ENCODE data around the gene ARMC2.
"Not testable (repeated sequence)": the region's sequence is repeated elsewhere in the genome, so short reads cannot be mapped to it uniquely, and the experiment has no call there.

Gene ARMC2

DNA sequence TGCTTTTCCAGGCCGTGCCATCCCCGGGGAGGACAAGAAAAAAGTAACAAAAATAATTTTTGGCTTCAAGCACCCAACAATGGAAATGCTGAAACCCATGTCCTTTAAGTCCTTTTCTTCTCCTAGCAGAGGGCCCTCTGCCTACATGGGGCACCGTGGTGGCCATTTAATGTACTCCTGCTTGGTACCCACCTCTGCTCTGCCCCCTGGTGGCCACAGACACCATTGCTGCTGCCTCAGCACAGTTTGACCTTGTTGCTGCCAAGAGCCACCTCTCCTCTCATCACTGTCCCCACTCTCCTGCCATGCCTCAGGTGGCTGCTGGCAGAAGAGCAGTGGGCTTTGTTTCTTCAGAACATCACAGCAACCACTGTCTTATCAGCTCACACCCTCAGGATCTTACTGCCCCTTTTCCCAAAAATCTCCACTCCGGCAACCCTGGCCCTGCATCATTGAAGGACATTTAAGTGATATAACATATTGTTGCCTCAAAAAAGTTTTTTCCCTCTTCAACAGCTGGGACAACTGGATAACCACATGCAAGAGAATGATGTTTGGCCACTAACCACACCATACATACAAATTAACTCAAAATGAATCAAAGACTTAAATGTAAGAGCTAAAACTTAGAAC, 12.9 kb upstream of the ARMC2 start:
- peak; percentile 87 for DNase-seq (ENCODE audit: low spot score)

DNA sequence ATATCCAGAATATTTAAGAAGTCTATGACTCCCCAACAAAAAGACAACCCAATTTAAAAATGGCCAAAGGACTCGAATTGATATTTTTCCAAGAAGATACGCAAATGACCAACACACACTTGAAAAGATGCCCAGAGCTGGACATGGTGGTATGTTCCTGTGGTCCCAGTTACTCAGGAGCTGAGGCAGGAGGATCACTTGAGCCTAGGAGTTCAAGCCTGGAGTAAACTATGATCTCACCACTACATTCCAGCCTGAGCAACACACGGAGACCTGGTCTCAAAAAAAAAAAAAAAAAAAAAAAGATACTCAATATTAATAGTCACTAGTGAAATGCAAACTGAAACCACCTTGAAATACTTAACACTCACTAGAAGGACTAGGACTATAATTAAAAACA, 12.2 kb upstream of the ARMC2 start:
- DNase-seq (ENCODE audit: low spot score) = no peak

DNA sequence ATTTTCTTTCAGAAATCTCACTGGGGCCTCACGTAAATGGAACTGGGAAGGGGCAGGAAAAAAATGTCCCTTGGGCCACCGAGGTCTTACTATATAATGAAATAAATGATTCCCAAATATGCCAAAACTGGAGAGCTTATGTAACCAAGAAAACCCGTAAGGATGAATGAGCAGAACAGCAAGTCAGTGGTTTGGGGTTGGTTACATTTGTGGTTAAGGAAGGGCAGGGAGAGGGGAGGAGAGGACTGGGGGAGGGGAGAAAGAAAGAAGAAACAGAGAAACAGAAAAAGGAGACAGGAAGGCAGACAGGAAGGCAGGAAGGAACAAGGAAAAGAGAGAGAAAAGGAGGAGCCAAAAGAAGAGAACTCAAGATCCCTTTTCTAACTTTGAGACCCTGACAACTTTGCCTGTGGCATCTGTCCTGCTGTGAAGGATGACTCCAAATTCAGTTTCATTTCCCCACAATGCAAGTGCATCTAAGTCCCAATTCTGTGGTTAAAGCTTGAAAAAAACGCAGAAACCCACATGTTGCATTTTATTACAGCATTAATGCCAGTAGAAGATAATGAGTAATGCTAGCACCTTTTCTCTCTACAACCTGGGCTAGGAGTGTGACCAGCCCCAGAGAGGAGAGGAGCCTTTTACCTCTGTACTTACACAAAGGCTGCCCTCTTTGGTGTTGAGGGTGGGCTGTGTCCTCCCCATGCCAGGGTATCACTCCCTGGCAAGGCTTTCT, 10.8 kb upstream of the ARMC2 start:
- DNase-seq (ENCODE audit: low spot score) = peak; percentile 38

DNA sequence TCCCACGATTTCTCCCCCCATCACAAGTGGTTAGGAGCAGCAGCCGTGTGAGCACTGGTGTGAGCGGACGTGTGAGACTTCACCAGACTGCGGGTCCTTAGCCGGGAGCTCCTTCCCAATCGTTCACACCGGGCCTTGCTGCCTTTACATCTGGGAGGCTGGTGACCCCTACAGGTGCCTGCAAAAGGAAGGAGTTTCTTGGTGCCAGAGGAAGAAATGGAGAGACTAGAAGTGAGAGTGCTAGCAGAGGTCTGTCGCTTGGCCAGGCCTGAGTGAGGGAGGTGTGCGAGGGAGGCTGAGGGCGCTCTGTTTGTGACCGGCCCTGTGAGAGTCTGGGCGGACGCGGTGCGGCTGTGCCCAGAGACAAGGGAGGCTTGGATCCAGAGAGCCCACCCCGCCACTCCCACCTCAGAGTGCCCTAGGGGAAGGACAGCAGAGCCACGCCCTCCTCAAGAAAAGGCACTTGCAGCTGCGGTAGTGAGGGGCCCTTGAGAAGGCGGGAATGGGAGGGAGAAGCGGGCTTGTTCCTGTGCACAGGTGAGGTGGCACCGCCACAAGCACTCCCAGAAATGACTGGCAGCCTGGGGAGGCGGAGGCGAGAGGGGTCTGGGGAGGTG, 10.0 kb upstream of the ARMC2 start:
- no peak for DNase-seq (ENCODE audit: low spot score)

DNA sequence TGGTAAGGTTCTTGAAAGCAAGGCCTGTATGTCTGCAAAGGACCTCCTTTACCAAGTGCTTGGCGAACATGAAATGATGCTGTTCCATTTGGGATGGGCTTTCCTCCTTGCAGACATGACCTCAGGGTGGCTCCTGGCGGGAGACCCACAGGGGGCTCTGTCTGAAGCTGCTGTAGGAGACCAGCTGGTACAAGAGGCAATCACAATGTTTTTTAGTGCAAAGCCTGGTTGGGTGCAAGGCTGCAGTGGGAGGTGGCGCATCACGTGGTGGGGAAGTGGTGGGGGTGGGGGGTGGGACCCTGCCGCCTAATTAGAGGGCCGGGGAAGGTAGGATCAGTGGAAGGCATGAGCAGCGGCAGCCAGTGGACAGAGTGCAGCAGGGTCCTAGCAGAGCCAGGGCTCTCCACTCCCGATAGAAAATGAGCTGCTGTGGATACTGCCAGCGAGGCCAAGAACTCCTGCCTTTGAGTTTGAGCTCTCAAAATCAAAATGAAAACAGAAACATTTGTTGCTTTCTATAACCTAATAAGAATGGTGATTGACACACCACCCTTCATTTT, 9.1 kb upstream of the ARMC2 start:
- no peak for DNase-seq (ENCODE audit: low spot score)

DNA sequence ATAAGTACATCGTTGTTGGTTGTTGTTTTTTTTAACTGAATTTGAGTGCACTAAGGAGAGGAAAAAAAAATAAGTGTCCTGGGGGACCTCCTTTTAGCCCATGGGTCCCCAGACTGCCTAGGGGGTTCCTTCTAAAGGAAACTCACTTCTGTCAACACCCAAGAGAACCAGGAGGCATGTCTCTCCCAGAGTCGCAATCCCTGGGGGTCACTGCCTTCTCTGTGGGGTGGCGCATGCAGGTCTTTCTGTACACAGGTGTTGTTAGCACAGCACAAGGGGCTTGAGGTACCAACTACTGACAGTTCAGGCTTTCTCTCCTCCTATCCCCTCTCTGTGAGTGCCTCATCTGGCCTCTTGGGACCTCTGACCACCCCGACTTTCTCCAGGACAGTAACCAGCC, 7.3 kb upstream of the ARMC2 start:
- no peak for DNase-seq (ENCODE audit: low spot score)

DNA sequence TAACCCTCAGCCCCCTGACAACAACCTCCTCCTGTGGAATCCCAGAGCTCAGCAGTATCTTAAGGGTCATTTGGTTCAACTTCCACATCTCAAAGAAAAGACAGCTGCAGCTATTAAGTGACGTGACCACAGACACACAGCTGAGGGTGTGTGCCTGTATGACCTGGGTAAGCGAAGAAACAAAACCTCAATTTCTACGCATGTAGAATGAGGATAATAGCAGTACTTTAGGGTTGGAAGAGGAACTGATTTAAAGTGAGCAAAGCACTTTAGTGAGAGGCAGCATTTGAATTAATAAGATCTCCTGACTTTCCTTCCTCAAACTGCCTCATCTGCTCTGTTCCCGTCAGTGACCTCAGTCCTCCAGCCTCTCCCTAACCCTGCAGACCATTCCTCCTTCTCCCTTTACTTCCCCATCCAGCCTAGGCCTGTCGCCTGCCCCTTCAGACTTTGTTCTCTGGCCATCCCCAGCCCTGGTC, 6.8 kb upstream of the ARMC2 start:
- no peak for DNase-seq (ENCODE audit: low spot score)

DNA sequence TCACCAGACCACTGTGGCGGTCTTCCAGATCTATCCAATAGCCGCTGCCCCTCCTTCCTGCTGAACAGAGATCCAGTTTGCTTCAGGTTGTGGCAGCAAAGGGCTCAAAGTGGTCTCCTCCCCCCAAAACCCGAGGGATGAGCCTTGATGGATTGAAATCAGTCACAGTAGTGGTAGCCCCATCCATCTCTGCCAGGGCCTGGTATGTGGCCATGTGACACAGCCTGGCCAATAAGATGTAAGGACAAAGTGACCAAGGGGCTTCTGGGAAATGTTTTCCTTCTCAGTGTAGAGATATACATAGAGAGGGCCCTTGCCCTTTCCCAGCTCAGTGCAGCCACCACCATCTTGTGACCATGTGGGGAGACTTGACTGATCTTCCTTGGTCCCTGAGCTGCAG, 4.1 kb upstream of the ARMC2 start:
- no peak for DNase-seq (ENCODE audit: low spot score)

DNA sequence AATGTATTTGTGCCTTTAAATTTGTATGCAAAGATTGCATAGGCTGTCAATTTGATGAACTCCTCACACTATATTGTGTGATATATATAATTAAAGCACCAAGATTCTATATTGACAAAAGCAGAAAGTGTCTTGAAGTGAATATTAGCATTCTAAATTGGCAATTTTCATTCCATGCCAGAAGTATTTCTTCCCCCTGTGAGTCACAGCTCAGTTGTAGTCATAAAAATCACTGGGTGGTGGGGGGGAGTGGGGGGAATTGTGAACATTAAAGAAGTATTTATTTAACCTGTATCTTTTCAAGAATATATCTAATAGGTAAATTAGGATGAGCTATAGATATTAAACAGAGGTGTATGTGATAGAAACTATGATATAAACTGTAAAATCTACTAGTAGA, 3.1 kb upstream of the ARMC2 start:
- DNase-seq (ENCODE audit: low spot score) = no peak

DNA sequence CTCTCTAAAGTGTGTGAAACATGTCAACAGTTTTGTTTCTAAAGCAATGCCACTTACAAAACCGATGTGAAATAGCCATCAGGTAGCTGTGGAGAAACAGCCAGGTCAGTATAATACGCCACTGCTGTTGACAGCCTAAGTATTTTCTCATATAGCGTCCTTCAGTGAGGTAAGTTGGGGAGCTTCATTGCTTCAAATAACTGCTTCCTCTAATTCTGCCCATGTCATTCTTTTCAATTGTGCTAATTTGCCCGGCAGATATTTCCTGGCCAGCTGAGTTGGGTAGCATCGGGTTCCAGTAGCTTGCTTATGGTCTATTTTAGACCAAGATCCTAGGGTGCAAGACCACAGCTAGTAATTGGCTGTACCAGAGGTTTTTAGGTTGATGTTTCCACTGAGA, 2.1 kb upstream of the ARMC2 start:
- no peak for DNase-seq (ENCODE audit: low spot score)

DNA sequence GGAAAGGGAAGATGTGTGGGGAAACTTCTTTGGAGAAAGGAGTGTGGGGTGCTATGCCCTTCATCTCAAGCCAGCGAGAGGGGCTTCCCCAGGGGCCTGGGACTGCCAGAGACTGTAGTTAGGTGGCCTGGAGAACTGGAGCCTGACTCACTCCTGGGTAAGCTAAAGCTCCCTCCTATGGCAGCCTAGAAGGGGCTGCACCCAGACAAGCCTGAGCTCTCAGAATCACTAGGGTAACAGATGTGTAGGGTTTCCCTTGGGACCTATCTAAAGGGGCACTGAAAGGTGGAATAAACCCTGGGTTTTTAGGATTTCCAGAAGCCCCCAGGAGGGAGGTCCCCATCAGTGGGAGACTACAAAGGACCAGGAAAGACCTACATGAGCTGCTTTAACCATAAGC, 1.6 kb upstream of the ARMC2 start:
- no peak for DNase-seq (ENCODE audit: low spot score)

DNA sequence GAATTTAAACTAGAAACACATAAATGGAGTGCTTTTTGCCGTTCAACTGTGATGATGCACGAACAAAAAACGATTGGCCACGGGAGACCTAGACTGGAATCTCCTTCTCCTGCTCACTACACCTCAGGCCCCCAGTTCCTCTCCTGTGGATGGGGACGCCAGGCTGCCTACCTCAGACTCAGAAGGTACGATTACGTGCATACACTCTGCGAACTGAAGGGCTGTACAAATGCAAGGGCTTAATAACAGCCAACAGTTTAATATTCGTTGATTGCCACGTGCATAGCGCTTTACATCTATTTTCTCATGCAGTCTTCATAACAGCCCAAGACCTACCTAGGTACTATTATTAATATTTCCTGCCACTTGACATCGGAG, 495 bp upstream of the ARMC2 start:
- no peak for DNase-seq (ENCODE audit: low spot score)

DNA sequence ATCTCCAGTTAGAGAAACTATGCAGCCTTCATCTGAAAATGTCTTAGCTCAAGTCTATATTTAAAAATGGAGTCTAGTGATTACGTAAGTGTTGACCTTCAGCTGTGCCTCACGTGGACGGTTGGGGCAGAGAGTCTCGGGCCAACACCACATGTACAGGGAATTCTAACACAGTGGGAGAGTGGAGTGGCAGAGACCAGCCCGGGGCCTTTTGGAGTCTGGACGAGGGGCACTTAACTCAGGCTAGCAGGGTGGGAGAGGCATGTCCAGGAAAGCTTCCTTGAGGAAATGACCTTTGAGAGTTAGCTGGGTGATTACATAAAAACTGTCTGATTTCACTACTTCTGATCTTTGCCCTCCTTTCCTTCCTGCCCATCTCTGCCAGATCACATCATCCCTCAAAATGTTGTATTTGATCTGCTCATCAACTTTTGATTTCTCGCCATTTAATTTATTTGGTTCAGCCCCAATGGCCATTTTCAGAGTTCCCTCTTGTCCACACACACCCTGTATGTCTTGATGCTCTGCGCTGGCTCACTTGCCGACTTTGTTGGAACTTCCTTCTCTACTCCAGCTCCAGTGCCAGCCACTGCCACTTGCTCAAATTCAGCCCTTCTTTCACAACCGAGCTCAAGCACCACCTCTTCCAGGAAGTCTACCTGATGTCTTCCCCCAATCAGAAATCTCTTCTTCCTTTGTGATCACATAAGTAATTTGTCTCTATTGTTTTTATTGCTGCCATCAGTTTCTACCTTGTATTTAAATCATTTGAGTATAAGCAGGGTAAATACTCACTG, 2.6 kb downstream of the ARMC2 start:
- DNase-seq (ENCODE audit: low spot score) = no peak

DNA sequence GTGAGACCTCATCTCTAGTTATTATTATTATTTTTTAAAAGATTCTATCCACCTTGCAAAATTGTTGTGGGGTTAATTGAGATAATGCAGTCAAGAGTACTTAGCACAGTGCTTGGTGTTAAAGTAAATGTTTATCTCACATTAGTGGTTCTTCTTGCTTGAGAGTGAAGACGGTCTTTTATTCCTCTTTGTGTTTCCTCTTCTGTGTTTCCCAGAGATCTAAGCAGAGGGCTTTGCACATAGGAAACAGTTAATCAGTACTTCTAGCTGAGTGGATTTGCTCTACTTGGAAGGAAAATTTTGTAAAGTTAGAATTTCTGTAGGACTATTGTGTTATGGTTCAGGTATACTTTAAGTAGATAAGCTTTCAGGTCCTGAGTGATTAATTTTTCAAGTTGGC, 3.5 kb downstream of the ARMC2 start:
- no peak for DNase-seq (ENCODE audit: low spot score)

DNA sequence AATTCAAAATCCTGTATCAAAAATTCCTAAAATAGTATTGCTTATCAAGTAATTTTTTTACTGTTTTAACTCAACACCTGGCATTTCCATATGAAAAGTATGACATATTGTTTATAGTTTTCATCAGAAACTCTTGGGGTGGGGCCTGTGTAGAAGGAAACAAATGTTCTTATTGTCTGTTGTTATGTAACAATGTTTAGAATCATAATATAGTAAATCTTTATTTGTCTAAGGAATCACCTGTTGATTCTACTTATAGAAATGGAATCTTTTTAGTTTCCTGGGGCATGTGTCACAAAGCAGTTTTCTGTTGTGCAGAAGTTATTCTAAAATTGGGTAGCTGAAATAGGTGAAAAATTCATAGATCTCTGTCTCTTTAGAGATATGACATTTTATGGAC, 4.9 kb downstream of the ARMC2 start:
- no peak for DNase-seq (ENCODE audit: low spot score)

DNA sequence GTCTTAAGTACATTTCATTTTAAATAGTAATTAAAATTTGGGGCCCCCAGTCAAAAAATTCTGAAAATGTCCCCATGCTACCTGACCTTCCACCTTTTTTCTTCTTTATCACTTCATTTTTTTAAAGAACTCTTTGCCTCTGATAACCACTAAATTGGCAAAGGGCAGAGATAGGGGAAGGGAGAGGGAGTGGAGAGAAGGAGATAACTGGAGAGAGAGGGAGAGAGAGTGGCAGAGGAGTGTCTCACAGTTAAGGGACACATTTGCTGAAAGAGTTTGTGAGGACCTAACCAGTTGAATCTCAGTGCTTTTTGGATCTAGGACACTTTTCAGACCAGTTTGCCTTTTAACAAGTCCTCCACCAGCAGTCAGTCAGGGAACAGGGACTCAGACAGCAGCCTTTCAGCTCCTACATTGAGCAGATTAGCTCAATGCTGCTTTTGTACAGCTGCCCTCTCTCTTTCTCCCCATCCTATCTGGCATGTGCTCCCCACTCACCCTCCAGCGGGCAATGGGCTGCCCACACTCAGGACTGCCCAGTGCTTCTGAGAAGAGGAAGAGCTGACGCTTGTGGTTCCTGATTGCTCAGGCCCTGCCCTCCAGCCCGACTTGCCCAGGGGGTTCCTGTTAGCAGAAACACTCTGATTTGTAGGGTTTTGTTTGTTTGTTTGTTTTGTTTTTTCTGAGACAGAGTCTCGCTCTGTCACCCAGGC, 14.4 kb downstream of the ARMC2 start:
- no peak for DNase-seq (ENCODE audit: low spot score)

DNA sequence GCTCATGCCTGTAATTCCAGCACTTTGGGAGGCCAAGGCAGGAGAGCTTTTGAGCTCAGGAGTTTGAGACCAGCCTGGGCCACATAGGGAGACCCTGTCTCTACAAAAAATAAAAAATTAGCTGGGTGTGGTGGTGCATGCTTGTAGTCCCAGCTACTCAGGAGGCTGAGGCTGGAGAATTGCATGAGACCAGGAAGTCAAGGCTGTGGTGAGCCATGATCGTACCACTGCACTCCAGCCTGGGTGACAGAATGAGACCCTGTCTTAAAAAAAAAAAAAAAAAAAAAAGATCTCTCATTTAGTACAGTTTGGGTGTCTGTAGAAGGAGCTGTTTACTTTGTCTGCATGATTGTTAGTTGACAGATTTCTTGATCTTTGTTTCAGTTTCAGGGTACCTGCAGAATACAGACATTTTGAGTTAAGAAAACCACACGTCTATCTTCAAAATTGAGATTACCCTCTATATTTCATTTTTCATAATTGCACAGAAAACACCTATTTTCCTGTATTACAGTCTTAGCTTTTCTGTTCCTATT, 17.6 kb downstream of the ARMC2 start:
- DNase-seq (ENCODE audit: low spot score) = not testable (repeated sequence)

DNA sequence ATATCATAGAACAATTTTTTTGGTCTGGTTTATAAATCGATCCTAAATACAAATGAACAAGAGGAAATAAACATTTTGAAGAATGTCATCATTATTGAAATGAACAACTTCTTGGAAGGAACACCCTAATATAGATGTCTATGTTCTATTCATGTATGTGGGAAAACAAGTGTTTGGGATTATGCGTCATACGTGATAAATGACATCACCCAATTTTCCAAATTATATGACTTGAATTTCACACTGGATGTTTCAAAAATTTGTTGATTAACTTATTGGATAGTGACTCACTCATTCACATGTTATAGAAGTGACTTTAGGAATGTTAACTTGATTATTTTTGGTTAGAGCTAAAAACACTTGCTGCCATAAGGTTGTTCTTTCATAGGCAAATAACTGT, 18.6 kb downstream of the ARMC2 start:
- no peak for DNase-seq (ENCODE audit: low spot score)

DNA sequence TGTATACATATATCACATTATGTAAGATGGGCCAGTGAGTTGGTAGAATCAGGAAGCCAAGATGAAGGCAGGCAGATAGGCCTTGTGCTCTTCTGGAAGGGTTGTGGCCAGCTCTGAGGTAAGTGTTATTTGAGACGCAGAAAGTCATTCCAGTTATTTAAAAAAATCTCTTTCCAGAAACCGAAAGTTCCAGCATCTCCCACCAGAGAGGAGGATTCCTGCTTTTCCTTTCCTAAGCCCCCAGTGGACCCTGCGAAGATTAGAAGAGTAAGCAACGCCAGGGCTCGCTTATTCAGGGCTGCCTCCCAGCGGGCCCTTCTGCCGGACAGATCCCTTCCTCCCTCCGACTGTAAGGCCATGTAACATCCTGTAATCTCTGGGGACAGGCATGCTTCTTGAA, 20.4 kb downstream of the ARMC2 start:
- DNase-seq (ENCODE audit: low spot score) = no peak

DNA sequence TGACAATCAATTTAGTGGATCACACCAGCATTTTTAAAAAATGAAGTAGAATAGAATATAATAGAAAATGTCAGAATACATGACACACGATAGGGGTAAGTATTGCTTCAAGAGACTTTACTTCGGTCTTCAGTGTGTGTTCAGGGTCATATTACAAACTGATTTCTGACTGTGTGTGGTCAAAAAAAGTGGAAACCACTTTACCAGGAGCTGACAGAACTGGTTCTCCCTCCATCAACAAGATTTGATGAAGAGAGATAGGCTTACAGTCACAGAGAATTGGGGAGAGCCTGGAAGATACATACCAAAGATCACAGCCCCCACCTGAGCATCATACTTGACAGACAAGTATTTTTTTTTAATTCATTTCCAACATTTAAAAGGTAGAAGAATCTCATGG, 21.7 kb downstream of the ARMC2 start:
- DNase-seq (ENCODE audit: low spot score) = no peak

DNA sequence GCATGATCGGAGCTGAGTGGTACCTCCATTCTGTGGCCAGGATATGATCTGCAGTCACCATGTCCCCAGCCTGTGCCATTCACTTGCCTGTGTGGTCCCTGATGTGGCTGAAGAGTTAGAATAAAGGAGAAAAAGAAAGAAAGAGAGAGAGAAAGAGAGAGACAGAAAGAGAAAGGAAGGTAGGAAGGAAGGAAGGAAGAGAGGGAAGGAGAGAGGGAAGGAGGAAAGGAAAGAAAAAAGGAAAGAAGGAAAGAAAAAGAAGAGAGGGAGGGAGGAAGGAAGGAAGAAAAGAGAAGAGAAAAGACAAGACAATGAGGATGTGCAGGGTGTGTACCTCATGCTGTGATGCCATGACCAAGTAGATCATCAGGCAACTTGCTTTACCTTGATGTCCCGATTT, 22.1 kb downstream of the ARMC2 start:
- DNase-seq (ENCODE audit: low spot score) = no peak
